ENCODE data around the gene HEPACAM.

HEPACAM gene

DNA sequence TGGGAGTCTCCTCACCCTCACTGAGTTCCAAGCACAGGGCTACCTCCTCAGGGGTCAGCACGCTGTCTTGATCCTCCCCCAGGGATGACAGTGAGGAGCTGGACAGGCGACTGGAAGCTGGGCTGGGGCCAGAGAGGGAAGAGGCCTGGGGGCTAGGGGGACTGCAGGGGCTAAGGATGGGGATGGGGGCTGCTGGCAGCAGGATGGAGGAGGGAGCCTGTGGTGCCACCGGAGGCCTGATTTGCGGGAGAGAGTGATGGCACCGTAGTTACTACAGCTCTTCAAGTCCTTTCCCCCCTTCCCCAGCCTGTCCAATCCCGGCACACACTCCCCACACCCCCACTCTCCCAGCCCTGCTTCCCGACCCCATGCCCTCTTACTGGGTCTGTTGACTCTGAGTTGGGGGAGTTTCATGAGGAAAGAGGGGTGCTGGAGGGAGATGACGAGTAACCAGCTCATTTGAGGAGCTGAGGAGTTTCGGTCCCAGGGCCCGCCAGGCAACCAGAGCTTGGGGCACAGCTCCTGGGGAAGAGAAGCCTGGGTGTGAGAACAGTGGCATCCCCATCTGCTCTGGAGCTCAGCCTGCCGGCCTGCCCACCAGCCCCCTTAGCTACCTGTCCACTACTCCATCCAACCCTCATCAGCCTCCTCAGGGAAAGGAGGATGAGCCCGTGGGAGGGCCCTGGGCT is 48.7 kb downstream of the HEPACAM start:
- H3K4me3 ChIP-seq (ENCODE audit: low read depth, low read length): no peak overlapping the region

DNA sequence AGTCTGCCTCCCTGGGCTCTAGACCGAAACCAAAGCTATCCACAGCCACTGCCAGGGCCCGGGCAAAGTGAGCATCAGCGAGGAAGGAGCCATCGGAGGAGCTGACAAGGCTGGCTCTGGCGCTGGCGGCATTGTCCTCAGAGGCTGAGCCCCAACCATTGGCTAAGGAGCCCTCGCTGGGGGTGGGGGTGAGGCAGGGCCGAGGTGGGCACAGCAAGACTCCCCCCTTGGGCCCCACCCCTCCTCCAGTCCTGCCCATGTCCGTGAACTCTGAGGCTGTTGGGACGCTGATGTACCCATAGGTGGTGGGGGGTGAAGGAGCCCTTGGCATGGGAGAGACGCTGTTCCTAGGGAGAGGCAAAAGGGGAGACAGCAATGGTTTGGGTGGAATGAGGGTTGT is 49.4 kb downstream of the HEPACAM start:
- H3K4me3 ChIP-seq (ENCODE audit: low read depth, low read length): no peak overlapping the region

DNA sequence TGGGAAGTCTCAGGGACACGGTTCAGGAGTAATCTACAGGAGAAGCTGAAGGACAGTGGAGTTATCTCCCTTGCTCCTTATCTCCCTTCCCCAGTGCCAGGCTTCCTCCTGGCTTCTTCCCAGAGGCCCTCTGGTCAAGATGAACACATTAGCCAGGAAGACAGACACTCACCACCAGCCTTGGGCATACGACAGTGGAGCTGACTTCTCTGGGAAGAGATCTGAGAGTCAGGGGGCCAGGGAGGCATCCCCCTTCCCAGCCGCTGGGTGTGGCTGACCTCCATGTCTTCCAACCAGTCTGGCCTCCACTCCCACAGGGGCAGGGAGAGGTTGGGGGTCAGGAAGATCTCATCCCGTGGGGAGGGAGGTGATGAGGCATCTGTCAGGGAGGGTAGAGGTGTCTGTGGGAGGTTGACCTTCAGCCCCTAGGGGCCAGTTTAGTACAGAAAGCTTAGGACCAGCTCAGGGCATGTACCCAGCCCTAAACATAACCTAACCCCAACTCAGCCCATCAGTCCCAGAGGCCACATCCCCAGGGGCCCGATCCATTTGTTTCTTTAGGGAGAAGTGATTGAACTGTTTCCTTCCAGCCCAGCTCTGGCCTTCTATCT is 50.9 kb downstream of the HEPACAM start:
- no peak overlapping the region for H3K4me3 ChIP-seq (ENCODE audit: low read depth, low read length)

DNA sequence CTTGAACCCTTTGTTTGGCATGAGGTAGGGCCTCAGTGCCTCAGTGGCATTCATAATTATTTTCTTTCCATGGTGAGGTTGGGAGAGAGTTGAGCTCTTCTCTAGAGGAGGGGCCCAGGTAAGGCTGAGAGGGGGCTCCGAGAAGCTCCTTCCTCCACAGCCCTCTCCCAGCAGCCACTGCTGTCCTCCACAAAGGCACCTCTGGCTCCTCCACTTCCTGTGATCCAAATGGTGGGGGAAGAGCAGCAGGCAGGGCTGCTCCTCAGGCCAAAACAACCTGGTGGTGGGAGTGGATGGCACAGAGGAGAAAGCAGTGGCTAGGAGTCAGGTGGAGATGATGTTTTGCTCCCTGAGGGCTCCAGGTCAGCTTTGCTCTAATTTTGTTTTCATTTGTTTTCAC is 51.5 kb downstream of the HEPACAM start:
- H3K4me3 ChIP-seq (ENCODE audit: low read depth, low read length): no peak overlapping the region

DNA sequence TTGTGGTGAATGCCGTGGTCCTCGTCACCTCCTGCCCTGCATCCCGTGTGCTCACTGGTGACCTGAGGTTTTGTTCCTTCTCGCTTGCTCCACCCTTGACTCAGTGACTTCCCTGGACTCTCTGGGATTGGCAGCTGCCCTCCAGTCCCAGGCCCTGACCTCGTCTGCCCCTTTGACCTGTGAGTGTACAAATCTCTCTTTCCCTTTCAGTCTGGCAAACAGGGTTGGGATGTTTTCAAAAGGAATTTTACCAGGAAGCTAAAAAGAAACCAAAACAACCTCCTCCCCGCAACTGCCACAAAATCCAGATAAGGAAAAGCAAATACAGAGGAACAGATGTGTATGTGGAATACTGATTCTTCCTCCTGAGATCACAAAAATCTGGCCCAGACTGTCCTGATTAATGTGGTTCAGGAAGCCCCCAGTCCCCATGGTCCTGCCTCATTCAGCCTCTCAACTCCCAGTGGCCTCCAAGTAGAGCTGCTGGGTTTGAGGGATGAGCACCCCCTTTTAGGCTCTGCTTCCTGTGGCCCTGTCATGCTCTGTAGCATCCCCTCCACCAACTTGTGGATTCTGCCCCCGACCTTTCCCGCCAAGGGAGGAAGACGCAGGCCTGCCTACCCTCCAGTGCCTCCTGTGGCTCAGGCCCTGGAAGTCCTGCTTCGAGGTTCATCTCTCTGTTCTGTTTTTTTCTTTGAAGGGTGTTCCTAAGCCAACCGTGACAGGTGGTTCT is 53.3 kb downstream of the HEPACAM start:
- H3K4me3 ChIP-seq (ENCODE audit: low read depth, low read length): no peak overlapping the region

DNA sequence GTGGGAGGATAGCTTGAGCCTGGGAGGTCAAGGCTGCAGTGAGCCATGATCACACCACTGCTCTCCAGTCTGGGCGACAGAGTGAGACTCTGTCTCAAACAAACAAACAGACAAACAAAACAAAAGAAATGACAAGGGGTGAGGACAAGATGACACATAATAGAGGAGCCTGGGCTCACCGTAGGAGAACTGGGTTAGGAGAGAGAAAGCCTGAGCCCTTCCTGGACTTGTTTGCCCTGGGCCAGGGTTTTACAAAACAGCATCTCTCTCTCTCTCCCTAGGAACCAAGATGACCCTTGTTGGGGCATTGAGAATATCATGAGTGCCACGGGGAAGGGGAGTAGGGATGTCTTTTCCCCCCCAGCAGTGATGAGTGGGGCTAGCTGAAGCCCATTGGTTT is 54.9 kb downstream of the HEPACAM start:
- no peak overlapping the region for H3K4me3 ChIP-seq (ENCODE audit: low read depth, low read length)

DNA sequence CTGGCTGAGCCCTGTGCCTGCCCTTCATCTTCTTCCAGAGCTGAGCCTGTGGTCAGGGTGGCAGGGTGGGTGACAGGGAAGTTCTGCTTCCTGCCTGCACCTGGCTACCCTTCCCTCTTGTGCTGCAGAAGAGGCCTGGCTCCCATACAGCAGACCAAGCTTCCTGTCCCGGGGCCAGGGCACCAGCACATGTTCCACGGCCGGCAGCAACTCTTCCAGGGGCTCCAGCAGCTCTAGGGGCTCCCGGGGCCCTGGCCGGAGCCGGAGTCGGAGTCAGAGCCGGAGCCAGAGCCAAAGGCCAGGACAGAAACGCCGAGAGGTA is 55.6 kb downstream of the HEPACAM start:
- H3K4me3 ChIP-seq (ENCODE audit: low read depth, low read length): no peak overlapping the region

DNA sequence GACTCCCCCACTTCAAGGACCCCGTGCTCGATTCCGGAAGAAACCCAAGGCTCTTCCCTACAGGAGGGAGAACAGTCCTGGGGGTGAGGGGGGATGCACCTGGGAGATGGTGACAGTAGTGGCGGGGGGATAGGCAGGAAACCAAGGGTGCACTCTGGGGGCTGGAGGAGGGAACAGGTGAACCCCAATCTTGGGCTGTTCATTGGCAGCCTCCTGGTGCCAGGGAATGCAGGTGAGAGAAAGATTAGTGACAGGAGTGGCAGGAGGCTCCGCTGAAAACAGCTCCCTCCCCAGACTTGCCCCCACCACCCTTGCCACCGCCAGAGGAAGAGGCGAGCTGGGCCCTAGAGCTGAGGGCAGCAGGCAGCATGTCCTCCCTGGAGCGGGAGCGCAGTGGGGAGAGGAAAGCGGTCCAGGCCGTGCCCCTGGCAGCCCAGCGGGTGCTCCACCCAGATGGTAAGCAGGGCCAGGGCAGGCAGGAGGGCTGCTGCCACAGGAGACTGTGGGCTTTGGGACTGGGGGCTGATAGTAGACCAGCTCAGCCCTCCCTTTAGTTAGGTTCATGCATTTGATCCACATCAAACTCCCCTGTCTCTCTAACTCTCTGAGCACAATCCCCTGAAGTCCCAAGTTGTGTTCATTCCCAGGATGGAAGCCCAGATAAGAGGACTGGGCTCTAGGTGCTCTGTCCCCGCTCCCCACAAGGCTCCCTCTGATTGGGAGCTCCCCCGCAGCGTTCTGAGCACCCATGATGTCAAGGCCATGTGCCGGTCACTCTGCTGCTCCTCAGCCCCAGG is 56.2 kb downstream of the HEPACAM start:
- H3K4me3 ChIP-seq (ENCODE audit: low read depth, low read length): no peak overlapping the region

DNA sequence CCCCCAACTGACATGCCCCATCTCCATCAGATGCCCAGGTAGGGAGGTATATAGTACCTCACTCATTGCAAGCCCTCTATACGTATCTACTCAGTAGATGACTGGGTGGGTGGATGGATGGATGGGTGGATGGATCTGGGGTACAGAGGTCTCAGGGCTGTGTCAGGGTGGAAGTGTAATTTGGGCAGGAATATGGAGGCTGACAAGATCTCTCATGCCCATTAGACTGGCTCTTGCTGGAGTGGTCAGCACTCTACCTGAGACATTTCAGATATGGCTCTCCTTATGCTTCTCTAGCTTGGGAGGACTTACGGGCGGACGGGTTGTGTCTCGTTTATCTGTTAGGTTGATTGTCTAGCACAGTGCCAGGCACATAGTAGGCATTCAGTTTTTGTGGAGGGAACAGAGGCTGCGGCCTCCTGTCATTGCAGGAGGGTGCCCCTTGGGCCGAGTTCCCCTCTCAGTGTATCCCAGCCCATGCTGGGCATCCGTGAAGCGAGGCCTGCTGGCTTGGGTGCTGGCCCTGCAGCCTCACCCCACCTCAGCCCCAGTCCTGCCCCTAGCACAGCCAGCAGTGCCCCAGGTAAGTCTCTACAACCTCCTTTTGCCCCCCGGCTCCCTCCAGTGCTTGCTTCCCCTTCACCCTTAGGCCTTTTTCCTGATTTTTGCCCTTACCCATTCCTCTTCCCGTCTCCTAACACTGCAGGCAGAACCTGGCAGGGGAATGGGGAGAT is 56.9 kb downstream of the HEPACAM start:
- H3K4me3 ChIP-seq (ENCODE audit: low read depth, low read length): no peak overlapping the region

DNA sequence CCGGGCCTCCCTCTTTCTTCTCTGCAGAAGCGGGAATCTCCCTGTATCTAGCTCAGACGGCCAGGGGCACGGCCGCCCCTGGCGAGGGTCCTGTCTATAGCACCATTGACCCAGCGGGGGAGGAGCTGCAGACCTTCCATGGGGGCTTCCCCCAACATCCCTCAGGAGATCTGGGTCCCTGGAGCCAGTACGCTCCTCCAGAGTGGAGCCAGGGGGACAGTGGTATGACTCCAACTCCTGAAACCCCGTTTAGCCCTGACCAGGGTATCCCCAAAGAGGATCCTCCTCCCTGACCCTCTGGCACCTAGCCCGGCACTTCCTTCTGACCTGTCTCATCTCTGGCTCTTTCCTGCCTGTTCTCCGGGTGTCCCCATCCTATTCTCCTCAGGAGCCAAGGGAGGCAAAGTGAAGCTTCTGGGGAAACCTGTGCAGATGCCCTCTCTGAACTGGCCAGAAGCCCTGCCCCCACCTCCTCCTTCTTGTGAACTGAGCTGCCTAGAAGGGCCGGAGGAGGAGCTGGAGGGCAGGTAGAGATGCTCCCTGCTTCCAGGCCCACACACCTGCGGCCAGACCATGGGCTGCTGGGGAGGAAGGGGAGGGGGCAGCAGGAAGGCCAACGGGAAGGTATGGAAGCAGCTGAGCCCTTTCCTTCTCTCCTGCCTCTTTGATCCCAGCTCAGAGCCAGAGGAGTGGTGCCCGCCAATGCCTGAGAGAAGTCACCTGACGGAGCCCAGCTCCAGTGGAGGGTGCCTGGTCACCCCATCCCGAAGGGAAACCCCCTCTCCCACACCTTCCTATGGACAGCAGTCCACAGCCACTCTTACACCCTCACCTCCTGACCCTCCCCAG is 57.7 kb downstream of the HEPACAM start:
- H3K4me3 ChIP-seq (ENCODE audit: low read depth, low read length): no peak overlapping the region

DNA sequence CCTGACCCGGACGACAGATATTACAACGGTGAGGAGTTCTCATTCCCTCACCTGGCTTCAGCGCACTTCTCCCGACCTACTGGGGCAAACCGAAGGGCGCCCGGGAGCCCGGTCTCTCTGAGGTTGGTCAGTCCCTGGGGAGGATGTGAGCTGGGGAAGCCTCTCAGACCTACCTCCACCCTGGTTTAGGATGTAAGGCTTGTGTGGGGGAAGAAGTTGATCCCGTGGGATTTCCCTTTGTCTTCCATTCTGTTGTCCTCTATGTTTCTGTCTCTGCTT is 58.3 kb downstream of the HEPACAM start:
- H3K4me3 ChIP-seq (ENCODE audit: low read depth, low read length): no peak overlapping the region

DNA sequence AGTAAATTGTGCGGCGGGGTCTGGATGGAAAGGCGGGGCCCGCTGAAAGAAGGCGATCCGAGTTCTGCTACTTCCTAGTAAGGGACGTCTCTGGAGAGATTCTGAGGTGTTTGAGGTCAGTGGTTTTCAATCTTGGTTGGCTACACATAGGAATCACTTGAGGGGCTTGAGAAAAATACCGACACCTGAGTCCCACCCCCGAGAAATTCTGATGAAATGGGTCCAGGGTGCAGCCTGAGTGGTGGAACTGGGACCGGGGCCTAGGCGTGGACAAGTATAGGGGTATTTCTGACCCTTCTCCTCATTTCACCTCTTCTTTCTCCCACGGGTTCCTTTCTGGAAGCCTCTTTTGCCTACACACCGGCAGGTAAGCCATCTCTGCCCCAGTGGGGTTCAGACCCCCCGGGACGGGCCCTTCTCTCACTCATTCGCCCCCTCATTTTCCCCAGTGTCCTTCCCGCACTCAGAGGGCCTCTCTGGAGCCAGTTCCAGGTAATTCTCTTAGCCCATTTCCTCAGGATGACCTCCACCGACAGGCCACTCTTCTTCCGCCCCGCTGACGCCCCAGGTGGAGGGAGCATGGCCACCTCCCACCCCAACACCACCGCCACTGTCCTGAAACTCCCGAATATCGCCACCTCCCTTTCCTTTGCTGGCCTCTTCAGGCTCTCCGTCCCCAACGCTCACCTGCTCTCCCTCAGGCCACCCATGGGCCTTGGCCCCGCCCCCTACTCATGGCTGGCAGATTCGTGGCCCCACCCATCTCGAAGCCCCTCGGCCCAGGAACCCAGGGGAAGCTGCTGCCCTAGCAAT is 58.8 kb downstream of the HEPACAM start:
- peak overlapping the region; percentile 66 for H3K4me3 ChIP-seq (ENCODE audit: low read depth, low read length)

DNA sequence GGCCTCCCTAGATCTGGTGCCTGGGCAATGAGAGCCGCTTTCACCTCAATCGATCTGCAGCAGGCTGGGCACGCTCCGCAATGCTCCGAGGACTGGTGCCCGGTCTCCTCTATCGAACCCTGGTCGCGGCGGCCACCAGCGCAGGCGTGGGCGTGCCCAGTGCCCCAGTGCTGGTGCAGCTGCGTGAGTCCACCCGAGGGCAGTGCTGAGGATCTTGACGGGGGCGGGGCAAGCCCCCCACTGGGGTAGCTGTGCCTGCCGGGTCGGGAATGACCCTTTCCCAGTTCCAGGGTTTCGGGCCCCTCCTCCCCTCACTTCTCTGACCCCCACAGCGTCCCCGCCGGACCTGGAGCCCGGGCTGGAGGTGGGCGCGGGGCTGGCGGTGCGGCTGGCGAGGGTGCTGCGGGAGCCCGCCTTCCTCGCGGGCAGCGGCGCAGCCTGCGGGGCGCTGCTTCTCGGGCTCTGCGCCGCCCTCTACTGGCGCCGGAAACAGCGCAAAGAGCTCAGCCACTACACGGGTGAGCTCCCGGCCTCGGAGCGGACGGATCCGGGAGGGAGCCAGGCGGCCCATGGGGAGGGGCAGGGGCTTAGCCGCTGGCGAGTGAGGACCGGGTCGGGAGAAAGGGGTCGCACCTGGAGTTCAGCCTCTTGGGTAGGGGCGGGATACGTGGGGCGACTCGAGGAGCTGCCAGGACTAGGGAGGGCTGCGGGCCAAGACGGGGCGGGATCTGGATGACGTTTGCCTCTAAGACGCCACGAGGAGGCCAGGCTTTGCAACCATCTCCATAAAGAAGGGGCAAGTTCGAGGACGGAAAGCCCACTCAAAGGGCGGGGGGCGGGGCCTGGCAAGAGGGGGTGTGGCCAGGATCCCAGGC is 59.7 kb downstream of the HEPACAM start:
- H3K4me3 ChIP-seq (ENCODE audit: low read depth, low read length): peak overlapping the region; percentile 66

DNA sequence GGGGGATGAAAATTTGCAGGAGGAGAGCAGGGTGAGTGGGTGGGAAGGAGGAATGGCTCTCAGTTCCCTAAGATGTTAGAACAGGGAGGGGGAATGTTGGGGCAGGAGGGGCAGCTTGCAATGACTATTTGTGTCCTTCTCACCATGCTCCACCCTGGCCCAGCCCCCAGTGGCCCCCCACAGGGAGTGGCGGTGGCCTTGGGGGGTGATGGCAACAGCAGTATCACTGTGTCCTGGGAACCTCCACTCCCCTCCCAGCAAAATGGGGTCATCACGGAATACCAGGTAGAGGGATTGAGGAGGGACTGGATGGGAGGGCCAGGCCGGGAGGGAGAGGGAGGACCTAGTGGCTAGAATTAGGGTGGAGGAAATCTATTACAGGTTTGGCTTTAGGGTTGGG is 60.4 kb downstream of the HEPACAM start:
- peak overlapping the region; percentile 66 for H3K4me3 ChIP-seq (ENCODE audit: low read depth, low read length)

DNA sequence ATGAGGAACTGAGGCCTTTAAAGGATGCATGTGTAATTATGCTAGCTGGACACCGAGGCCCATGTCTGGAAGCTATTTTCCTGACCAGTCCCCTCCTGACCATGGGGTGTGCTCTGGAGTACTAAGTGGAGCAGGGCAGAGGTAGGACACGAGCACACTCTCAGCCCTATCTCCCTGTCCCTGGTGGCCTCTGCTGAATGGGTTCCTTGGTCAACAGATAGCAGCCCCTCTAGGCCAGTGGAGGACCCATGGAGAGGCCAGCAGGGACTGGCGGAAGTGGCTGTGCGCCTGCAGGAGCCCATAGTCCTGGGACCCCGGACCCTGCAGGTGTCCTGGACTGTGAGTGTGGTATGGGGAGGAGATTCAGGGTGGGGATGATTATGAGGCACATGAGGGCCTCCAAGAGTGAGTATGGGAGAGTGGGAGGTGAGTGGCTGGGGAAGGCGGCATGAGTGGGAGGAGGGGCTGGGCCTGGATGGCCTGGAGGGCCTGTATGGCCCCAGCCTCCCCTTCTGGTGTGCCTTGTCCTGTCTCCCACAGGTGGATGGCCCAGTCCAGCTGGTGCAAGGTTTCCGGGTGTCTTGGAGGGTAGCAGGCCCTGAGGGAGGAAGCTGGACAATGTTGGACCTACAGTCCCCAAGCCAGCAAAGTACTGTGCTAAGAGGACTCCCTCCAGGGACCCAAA is 61.1 kb downstream of the HEPACAM start:
- H3K4me3 ChIP-seq (ENCODE audit: low read depth, low read length): no peak overlapping the region

DNA sequence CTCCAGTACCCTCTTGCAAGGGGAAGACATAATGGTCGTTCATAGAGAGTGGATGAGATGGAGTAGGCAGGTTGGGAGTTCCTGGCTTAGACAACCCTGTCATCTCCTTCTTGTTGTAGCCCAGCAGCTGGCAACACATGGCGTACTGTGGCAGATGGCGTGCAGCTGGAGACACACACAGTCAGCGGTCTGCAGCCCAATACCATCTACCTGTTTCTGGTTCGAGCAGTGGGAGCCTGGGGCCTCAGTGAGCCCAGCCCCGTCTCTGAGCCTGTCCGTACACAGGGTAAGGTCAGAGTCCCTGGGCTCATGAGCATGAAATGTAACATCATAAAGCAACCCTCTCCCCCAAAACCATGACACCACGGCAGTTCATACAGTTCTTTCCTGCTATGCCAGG is 61.9 kb downstream of the HEPACAM start:
- H3K4me3 ChIP-seq (ENCODE audit: low read depth, low read length): no peak overlapping the region

DNA sequence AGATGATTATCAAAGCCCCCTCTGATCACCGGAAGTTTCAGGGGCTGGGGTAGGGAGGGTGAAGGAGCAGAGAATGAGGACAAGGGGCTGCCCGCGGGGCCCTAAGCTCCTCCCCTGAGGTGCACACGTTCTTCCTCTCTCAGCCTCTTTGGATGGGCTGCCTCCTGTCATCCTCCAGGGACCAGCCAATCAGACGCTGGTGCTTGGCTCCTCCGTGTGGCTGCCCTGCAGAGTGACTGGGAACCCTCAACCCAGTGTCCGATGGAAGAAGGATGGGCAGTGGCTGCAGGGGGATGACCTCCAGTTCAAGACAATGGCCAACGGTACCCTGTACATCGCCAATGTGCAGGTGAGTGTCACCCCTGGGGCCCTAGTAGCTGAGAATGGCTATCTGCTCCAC is 63.1 kb downstream of the HEPACAM start:
- no peak overlapping the region for H3K4me3 ChIP-seq (ENCODE audit: low read depth, low read length)

DNA sequence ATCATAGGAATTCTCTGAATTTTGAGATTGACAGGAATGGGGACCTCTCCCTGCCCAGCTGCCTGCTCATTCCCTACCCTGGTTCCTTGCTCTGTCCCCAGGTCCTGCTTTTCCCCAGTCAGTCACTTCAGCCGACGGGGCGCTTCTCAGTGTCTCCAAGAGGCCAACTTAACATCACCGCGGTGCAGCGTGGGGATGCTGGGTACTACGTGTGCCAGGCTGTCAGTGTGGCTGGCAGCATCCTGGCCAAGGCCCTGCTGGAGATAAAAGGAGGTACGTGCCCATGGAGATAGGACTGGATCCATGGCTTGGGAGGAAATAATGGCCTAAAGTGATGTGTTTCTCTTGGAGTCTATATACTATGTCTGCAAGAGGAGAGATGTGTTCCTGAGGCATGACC is 63.6 kb downstream of the HEPACAM start:
- H3K4me3 ChIP-seq (ENCODE audit: low read depth, low read length): no peak overlapping the region

All from iPS-11a (cell line).